Measurements from ENCODE around the gene FAM107B. TPM values are rescaled to one million over a fixed set of nuclear protein-coding genes. Genes with fewer than 3 reads are reported as not detected.

FAM107B gene
- total RNA-seq, 1 donor from 2014 or later = 43.0 TPM

DNA sequence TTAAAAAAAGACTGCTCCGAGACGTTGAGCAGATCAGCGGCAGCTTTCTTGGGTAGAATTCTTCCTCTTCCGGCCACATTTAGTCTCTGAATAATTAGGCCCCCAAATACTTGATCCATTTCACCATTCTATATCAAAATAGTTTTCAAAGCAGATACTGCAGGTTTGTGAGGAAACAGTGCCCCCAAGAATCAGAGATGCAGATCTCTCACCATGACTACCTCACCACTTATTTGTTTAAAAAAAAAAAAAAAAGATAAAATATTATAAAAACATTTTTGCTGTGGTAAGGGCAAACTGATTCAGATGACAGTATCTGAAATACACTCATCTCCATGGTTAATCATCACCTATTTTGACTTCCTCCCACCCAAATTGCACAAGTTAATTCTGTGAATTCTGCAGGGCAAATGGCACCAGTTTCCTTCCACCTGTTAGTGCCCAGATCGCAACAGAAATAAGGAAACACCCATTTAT lies 210.4 kb downstream of the FAM107B start:
- H3K9ac ChIP-seq = no peak overlapping the region
- Mint-ChIP-seq H3K9me3 (peaks cover 12% of the 10 kb centered on the region), H3K36me3 (peaks cover 28% of the 10 kb centered on the region), H3K4me1 (peaks cover 34% of the 10 kb centered on the region), H3K27me3 (ENCODE audit: insufficient read depth, low read depth) (no peaks in the 10 kb centered on the region), H3K4me3 (no peak overlapping the region), H3K27ac (no peak overlapping the region)
- H3K4me2 ChIP-seq = no peak overlapping the region
- H3K27me3 ChIP-seq = no peaks in the 10 kb centered on the region
- TF ChIP-seq, protein P1, sequence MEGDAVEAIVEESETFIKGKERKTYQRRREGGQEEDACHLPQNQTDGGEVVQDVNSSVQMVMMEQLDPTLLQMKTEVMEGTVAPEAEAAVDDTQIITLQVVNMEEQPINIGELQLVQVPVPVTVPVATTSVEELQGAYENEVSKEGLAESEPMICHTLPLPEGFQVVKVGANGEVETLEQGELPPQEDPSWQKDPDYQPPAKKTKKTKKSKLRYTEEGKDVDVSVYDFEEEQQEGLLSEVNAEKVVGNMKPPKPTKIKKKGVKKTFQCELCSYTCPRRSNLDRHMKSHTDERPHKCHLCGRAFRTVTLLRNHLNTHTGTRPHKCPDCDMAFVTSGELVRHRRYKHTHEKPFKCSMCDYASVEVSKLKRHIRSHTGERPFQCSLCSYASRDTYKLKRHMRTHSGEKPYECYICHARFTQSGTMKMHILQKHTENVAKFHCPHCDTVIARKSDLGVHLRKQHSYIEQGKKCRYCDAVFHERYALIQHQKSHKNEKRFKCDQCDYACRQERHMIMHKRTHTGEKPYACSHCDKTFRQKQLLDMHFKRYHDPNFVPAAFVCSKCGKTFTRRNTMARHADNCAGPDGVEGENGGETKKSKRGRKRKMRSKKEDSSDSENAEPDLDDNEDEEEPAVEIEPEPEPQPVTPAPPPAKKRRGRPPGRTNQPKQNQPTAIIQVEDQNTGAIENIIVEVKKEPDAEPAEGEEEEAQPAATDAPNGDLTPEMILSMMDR (IDR thresholded peaks at IDR 0.05) = no peak
- TF ChIP-seq EZH2 (IDR thresholded peaks at IDR 0.05) = no peak
- TF ChIP-seq EZH2phosphoT487 (IDR thresholded peaks at IDR 0.05) = no peak
- no peaks in the 10 kb centered on the region for H3F3A ChIP-seq (ENCODE audit: low read depth)
- H3K79me2 ChIP-seq (ENCODE audit: low read depth) = peaks cover 17% of the 10 kb centered on the region
- H3K4me1 ChIP-seq = no peaks in the 10 kb centered on the region
- H3K4me3 ChIP-seq = no peak overlapping the region
- peaks cover 3% of the 10 kb centered on the region for H4K20me1 ChIP-seq (ENCODE audit: low read depth)
- H3K36me3 ChIP-seq = no peaks in the 10 kb centered on the region
- no peaks in the 10 kb centered on the region for H3K9me3 ChIP-seq (ENCODE audit: low read depth)
- H3K27ac ChIP-seq = no peak overlapping the region
- no peak overlapping the region for H2AFZ ChIP-seq (replicated peaks)
- no peak for DNase-seq (ENCODE audit: low spot score)

DNA sequence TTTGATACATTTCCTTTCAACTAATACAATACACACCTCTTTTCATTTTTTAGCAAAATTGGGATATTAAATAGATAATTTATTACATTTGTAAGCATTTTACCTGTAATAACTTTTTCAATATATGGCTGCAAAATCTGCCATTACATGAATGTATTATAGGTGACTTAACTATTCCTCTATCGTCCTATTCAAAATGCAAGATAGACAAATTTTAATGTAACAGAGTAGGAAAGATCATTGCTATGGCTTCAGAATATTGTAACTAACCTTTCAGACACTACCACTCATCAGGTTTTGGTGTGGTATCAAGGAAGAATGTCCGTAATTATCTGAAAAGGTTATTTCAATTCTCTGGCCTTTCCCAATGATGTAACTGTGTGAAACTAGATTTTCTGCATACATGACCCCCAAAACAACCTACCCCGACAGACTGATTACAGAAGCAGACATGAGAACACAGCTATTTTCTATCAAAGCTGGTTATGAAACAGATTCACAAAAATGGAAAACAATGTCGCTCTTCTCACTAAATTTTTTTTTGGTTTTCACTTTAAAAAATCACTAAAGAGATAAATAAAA lies 211.2 kb downstream of the FAM107B start:
- peaks cover 12% of the 10 kb centered on the region for H3K9me3 Mint-ChIP-seq
- H3K4me1 ChIP-seq = no peaks in the 10 kb centered on the region
- H2AFZ ChIP-seq (replicated peaks) = no peak overlapping the region
- DNase-seq (ENCODE audit: low spot score) = no peak
- H3K4me2 ChIP-seq = no peak overlapping the region
- H3K27ac Mint-ChIP-seq = no peak overlapping the region
- H3K27me3 ChIP-seq = no peaks in the 10 kb centered on the region
- H3K9ac ChIP-seq = no peak overlapping the region
- no peak overlapping the region for H3K27ac ChIP-seq
- H3K4me1 Mint-ChIP-seq = peaks cover 36% of the 10 kb centered on the region
- no peaks in the 10 kb centered on the region for H3F3A ChIP-seq (ENCODE audit: low read depth)
- no peak overlapping the region for H3K4me3 ChIP-seq
- peaks cover 13% of the 10 kb centered on the region for H3K79me2 ChIP-seq (ENCODE audit: low read depth)
- no peaks in the 10 kb centered on the region for H3K9me3 ChIP-seq (ENCODE audit: low read depth)
- peaks cover 26% of the 10 kb centered on the region for H3K36me3 Mint-ChIP-seq
- peaks cover 3% of the 10 kb centered on the region for H4K20me1 ChIP-seq (ENCODE audit: low read depth)
- TF ChIP-seq EZH2phosphoT487 (IDR thresholded peaks at IDR 0.05) (no peak), EZH2 (IDR thresholded peaks at IDR 0.05) (no peak)
- TF ChIP-seq, protein P1 (IDR thresholded peaks at IDR 0.05) = no peak
- H3K4me3 Mint-ChIP-seq = no peak overlapping the region
- no peaks in the 10 kb centered on the region for H3K27me3 Mint-ChIP-seq (ENCODE audit: insufficient read depth, low read depth)
- no peaks in the 10 kb centered on the region for H3K36me3 ChIP-seq

DNA sequence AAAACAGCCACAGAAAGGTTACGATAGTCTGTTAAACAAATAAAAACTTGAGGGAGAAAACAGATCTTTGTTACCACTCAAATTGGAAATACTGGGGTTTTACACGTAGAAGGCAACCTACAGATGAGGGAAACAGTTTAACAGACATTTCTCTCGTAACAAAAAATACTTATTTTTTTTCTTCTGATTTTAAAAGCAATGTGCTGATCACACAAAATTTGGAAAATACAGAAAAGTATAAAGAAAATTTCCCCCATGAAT lies 211.7 kb downstream of the FAM107B start:
- H3K9ac ChIP-seq = no peak overlapping the region
- Mint-ChIP-seq H3K27ac (no peak overlapping the region), H3K4me1 (peaks cover 38% of the 10 kb centered on the region), H3K9me3 (peaks cover 9% of the 10 kb centered on the region), H3K36me3 (peaks cover 24% of the 10 kb centered on the region), H3K4me3 (no peak overlapping the region), H3K27me3 (ENCODE audit: insufficient read depth, low read depth) (no peaks in the 10 kb centered on the region)
- H3K27ac ChIP-seq = no peak overlapping the region
- no peaks in the 10 kb centered on the region for H3K9me3 ChIP-seq (ENCODE audit: low read depth)
- TF ChIP-seq, protein P1 (IDR thresholded peaks at IDR 0.05) = no peak
- TF ChIP-seq EZH2 (IDR thresholded peaks at IDR 0.05) (no peak), EZH2phosphoT487 (IDR thresholded peaks at IDR 0.05) (no peak)
- peaks cover 13% of the 10 kb centered on the region for H3K79me2 ChIP-seq (ENCODE audit: low read depth)
- H2AFZ ChIP-seq (replicated peaks) = no peak overlapping the region
- H3K27me3 ChIP-seq = no peaks in the 10 kb centered on the region
- H3F3A ChIP-seq (ENCODE audit: low read depth) = no peaks in the 10 kb centered on the region
- DNase-seq (ENCODE audit: low spot score) = no peak
- H4K20me1 ChIP-seq (ENCODE audit: low read depth) = peaks cover 3% of the 10 kb centered on the region
- H3K4me1 ChIP-seq = no peaks in the 10 kb centered on the region
- H3K4me3 ChIP-seq = no peak overlapping the region
- no peak overlapping the region for H3K4me2 ChIP-seq
- no peaks in the 10 kb centered on the region for H3K36me3 ChIP-seq

All from neural progenitor cell (in vitro differentiated cells).